Naive B cell (primary cell): ENCODE results near the gene IGSF9. TPM values are rescaled to one million over a fixed set of nuclear protein-coding genes. Genes with fewer than 3 reads are reported as not detected.

Experiments
- ATAC-seq, 2 donors: fragments of 150-1000 bp; cut with Tn5 transposase; 2 replicates each; pipeline ENCODE4 v1.10.0; 2021; ENCODE audit warnings: low read depth in 2 of 2, mild to moderate bottlenecking in 2 of 2, moderate library complexity in 2 of 2
- DNase-seq: peaks from one replicate; pipeline ENCODE4 v3.0.0; 2022
- H3K27ac Mint-ChIP-seq, 6 donors: one replicate each; pipeline ENCODE4 v1.8.0; 2020 to 2022; ENCODE audit warnings: mild to moderate bottlenecking in 6 of 6, mixed read lengths in 6 of 6, moderate library complexity in 5 of 6, inconsistent platforms in 2 of 6
- H3K27me3 Mint-ChIP-seq, 3 donors: one replicate each; pipeline ENCODE4 v1.8.0; 2021 to 2022; ENCODE audit warnings: mixed read lengths in 3 of 3, mild to moderate bottlenecking in 1 of 3
- H3K36me3 Mint-ChIP-seq, 2 donors: one replicate each; pipeline ENCODE4 v1.8.0; 2020 to 2022; ENCODE audit warnings: mixed read lengths in 2 of 2, inconsistent platforms in 1 of 2, mild to moderate bottlenecking in 1 of 2
- H3K4me1 Mint-ChIP-seq, 3 donors: one replicate each; pipeline ENCODE4 v1.8.0; 2020 to 2022; ENCODE audit warnings: mixed read lengths in 3 of 3, inconsistent platforms in 1 of 3, mild to moderate bottlenecking in 1 of 3, moderate library complexity in 1 of 3
- H3K4me3 Mint-ChIP-seq, 8 donors: one replicate each; pipeline ENCODE4 v1.8.0; 2020 to 2022; ENCODE audit warnings: mild to moderate bottlenecking in 8 of 8, mixed read lengths in 8 of 8, moderate library complexity in 8 of 8, inconsistent platforms in 2 of 8
- H3K9me3 Mint-ChIP-seq, 7 donors: one replicate each; pipeline ENCODE4 v1.8.0; 2020 to 2022; ENCODE audit warnings: mixed read lengths in 7 of 7, mild to moderate bottlenecking in 5 of 7, inconsistent platforms in 2 of 7, moderate library complexity in 1 of 7
- polyA plus RNA-seq, 6 donors: library from polyadenylated mRNA; unstranded; fragments of 300-500 nt; fragmentation: Illumina TruSeq; gene quantifications; one replicate each; pipeline ENCODE4 v1.2.3, GENCODE V29; 2021; ENCODE audit warnings: low read depth in 6 of 6

The IGSF9 gene, protein sequence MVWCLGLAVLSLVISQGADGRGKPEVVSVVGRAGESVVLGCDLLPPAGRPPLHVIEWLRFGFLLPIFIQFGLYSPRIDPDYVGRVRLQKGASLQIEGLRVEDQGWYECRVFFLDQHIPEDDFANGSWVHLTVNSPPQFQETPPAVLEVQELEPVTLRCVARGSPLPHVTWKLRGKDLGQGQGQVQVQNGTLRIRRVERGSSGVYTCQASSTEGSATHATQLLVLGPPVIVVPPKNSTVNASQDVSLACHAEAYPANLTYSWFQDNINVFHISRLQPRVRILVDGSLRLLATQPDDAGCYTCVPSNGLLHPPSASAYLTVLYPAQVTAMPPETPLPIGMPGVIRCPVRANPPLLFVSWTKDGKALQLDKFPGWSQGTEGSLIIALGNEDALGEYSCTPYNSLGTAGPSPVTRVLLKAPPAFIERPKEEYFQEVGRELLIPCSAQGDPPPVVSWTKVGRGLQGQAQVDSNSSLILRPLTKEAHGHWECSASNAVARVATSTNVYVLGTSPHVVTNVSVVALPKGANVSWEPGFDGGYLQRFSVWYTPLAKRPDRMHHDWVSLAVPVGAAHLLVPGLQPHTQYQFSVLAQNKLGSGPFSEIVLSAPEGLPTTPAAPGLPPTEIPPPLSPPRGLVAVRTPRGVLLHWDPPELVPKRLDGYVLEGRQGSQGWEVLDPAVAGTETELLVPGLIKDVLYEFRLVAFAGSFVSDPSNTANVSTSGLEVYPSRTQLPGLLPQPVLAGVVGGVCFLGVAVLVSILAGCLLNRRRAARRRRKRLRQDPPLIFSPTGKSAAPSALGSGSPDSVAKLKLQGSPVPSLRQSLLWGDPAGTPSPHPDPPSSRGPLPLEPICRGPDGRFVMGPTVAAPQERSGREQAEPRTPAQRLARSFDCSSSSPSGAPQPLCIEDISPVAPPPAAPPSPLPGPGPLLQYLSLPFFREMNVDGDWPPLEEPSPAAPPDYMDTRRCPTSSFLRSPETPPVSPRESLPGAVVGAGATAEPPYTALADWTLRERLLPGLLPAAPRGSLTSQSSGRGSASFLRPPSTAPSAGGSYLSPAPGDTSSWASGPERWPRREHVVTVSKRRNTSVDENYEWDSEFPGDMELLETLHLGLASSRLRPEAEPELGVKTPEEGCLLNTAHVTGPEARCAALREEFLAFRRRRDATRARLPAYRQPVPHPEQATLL
- under 1 TPM in 4 of 6 donors, not detected in 2; 0.16 to 0.97 (median 0.41) TPM for polyA plus RNA-seq

DNA sequence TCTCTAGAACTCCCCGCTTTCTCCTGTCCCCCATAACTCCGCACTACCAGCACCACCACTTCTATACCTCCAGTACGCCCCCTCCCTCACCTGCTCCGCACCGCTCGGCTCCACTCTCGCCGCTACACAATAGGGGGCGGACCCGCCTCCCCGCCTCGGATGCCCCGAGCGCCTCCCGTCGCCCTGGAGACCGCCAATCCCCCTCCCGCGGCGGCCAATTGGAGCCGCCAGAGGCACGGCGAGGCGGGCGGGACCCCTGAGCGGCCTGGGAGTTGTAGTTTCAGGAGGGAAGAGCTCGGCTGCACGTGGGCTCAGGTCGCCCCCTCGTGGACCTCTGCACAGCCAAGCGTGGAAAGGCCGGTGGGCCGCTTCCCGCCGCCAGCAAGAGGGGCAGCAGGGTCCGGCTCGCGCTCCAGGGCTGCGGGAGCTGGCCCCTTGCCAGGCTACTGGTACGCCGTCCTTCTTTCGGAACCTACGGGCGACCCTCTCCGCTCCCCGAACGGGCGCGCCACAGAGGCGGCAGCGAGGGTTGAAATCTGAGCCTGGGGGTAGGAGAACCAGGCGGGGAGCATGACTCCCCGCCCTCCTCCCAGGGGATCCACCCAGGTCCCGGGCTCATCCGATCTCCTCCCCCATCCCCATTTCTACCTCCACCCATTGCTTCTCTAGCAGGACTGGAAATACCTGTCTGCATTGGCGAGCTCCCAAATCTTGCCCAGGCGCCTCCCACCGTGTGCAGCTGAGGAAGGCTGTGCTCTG lies at the start of gene IGSF9:
IGSF9 (minus strand) TSS at position 131 of the 759 bp plus-strand sequence. CDS start 2,159 bp downstream, outside the sequence.
- peak within 1 kb of the TSS; percentile 32 to 92 (median 82) for H3K4me3 Mint-ChIP-seq
- peaks cover 23 to 49% (median 41%) of the 10 kb centered on the region in 3 donors for H3K27me3 Mint-ChIP-seq
- peaks cover 0 to under 1% (median 0%) of the 10 kb centered on the region in 7 donors for H3K9me3 Mint-ChIP-seq
- peaks cover 12 to 20% (median 19%) of the 10 kb centered on the region in 3 donors for H3K4me1 Mint-ChIP-seq
- peak; percentile 69 for DNase-seq
- H3K27ac Mint-ChIP-seq, result peak within 1 kb of the TSS in 5 of 6 donors; percentile 1 to 88 (median 52)
- peak; percentile 95 for ATAC-seq
- H3K36me3 Mint-ChIP-seq, result peaks cover 0 to 5% of the 10 kb centered on the region in 2 donors

DNA sequence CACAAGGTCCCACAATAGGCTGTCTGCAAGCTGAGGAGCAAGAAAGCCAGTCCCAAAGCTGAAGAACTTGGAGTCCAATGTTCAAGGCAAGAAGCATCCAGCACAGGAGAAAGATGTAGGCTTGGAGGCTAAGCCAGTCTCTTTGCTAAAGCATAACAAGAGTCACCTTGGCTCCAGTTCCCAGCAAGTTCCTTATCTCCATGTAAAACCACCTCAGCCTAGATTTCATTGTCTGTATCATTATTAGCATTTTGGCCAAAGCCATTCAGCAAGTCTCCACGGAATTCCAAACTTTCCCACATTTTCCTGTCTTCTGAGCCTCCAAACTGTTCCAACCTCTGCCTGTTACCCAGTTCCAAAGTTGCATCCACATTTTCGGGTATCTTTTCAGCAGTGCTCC lies 49.5 kb upstream of the IGSF9 start:
- DNase-seq (no peak), ATAC-seq (no peak)
- Mint-ChIP-seq H3K9me3 (no peaks in the 10 kb centered on the region), H3K4me3 (no peak overlapping the region), H3K36me3 (no peaks in the 10 kb centered on the region), H3K27me3 (peaks cover 39 to 54% (median 47%) of the 10 kb centered on the region in 3 donors), H3K27ac (no peak overlapping the region), H3K4me1 (no peaks in the 10 kb centered on the region)

DNA sequence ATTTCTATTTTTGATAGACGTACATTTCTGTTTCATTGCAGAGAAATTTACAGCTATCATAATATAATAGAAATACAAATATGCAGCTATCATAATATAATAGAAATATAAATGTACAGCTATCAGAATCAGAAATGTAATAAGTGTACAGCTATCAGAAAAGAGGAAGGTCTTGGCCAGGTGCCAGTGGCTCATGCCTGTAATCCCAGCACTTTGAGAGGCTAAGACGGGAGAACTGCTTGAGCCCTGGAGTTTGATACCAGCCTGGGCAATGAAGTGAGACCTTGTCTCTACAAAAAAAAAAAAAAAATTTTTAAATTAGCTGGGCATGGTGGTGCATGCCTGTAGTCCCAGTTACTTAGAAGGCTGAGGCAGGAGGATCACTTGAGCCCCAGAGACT lies 48.5 kb upstream of the IGSF9 start:
- H3K4me1 Mint-ChIP-seq, result no peaks in the 10 kb centered on the region
- no peak overlapping the region for H3K4me3 Mint-ChIP-seq
- H3K36me3 Mint-ChIP-seq, result no peaks in the 10 kb centered on the region
- no peaks in the 10 kb centered on the region for H3K9me3 Mint-ChIP-seq
- H3K27ac Mint-ChIP-seq, result no peak overlapping the region
- peaks cover 34 to 47% (median 46%) of the 10 kb centered on the region in 3 donors for H3K27me3 Mint-ChIP-seq
- no peak for ATAC-seq
- DNase-seq, result no peak

DNA sequence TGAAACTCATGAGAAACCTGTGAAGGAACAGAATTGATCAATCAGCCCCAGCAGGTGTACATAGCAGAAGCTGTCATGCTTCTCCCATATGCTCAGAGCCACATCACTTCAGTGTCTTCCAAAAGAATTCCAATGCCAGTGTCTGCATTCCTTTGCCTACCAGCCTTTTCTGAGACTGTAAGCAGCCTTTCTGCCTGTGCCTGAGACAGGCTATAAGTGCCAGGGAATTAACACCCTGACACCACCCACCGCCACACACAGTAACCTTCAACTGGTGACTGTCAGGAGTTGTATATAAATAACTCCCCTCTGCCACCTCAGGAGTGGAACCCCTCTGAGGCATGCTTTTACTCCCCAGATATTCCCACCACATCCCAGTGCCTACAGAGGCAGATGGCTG lies 46.7 kb upstream of the IGSF9 start:
- H3K4me1 Mint-ChIP-seq, result no peaks in the 10 kb centered on the region
- peak overlapping the region in 1 of 6 donors; percentile 44 for H3K27ac Mint-ChIP-seq
- H3K27me3 Mint-ChIP-seq, result peaks cover 23 to 57% (median 47%) of the 10 kb centered on the region in 3 donors
- no peaks in the 10 kb centered on the region for H3K36me3 Mint-ChIP-seq
- ATAC-seq (no peak), DNase-seq (no peak)
- no peaks in the 10 kb centered on the region for H3K9me3 Mint-ChIP-seq
- H3K4me3 Mint-ChIP-seq, result no peak overlapping the region

DNA sequence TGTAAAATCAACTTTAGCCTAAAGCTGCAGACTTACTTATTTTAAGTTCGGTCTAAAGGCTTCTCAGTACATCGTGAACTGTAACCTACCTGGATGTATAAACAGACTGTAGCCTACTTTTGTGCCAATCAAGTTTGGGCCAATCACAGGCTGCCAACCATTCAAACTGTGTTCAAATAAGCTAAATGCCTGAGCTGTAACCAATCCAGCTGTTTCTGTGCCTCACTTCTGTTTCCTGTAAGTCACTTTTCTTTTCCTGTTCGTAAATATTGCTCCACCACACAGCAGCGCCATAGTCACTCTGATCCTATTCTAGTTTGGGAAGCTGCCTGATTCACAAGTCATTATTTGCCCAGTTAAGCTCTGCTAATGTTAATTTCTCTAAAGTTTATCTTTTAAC lies 46.1 kb upstream of the IGSF9 start:
- H3K4me3 Mint-ChIP-seq, result peak overlapping the region in 1 of 8 donors; percentile 1
- H3K36me3 Mint-ChIP-seq, result no peaks in the 10 kb centered on the region
- DNase-seq (no peak), ATAC-seq (no peak)
- peaks cover 19 to 53% (median 42%) of the 10 kb centered on the region in 3 donors for H3K27me3 Mint-ChIP-seq
- H3K9me3 Mint-ChIP-seq, result no peaks in the 10 kb centered on the region
- H3K27ac Mint-ChIP-seq, result no peak overlapping the region
- no peaks in the 10 kb centered on the region for H3K4me1 Mint-ChIP-seq

DNA sequence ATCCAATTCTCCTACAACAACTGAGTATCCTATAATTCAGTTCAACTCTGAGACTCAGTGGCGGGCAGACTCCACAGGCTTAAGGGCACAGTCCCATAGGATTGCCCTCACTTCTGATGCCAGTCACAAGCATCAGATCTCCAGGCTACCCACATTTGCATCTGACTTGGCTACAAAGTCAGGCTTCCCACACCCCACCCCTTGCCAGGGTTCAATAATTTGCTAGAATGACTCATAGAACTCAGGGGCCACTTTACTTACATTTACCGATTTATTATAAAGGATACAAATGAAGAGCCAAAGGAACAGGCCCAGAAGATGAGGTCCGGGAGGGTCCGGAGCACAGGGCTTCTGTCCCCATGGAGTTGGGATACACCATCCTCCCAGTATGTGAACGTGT lies 44.6 kb upstream of the IGSF9 start:
- no peak overlapping the region for H3K4me3 Mint-ChIP-seq
- no peak for DNase-seq
- no peaks in the 10 kb centered on the region for H3K4me1 Mint-ChIP-seq
- H3K9me3 Mint-ChIP-seq, result no peaks in the 10 kb centered on the region
- ATAC-seq, result no peak
- peaks cover 17 to 46% (median 33%) of the 10 kb centered on the region in 3 donors for H3K27me3 Mint-ChIP-seq
- no peaks in the 10 kb centered on the region for H3K36me3 Mint-ChIP-seq
- no peak overlapping the region for H3K27ac Mint-ChIP-seq

DNA sequence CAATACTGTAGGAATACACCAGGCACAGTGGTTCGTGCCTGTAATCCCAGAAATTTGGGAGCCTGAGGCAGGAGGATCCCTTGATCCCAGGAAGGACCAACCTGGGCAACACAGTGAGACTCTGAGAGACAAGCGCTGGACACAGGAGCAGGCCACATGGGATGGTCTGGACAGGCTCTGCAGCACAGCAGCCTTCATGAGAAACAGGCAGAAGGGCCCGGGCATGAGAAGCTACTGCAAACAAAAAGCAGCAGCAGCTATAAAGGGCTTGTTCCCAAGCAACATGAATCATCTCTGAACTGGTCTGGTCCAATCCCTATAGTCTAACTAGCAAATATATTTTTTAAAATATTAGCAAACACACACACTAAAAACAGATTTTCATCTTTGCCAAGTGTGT lies 44.2 kb upstream of the IGSF9 start:
- H3K27me3 Mint-ChIP-seq, result peaks cover 15 to 44% (median 31%) of the 10 kb centered on the region in 3 donors

DNA sequence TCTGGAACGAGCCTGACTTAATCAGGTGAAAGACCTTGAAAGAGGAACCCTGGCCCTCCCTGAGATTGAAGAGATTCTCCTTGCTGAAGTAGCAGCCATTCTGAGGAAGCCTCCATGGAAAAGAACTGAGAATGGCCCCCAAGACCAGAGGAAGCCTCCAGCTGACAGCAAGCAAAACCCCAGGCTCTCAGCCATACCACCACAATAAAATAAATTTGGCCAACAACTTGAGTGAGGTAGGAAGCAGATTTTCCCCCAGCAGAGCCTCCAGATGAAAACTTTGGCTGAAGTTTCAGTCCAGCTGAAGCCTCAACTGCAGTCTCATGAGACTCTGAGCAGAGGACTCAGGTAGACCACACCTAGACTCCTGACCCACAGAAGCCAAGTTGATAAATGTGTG lies 42.6 kb upstream of the IGSF9 start:
- Mint-ChIP-seq H3K36me3 (no peaks in the 10 kb centered on the region), H3K9me3 (no peaks in the 10 kb centered on the region), H3K4me3 (no peak overlapping the region), H3K4me1 (no peaks in the 10 kb centered on the region), H3K27me3 (peaks cover 15 to 46% (median 28%) of the 10 kb centered on the region in 3 donors), H3K27ac (no peak overlapping the region)
- no peak for ATAC-seq
- no peak for DNase-seq

More for the DNA sequence above, 44.2 kb upstream of the IGSF9 start:
- Mint-ChIP-seq H3K27ac (no peak overlapping the region), H3K9me3 (no peaks in the 10 kb centered on the region), H3K4me3 (no peak overlapping the region), H3K36me3 (no peaks in the 10 kb centered on the region), H3K4me1 (no peaks in the 10 kb centered on the region)
- ATAC-seq (no peak), DNase-seq (no peak)

DNA sequence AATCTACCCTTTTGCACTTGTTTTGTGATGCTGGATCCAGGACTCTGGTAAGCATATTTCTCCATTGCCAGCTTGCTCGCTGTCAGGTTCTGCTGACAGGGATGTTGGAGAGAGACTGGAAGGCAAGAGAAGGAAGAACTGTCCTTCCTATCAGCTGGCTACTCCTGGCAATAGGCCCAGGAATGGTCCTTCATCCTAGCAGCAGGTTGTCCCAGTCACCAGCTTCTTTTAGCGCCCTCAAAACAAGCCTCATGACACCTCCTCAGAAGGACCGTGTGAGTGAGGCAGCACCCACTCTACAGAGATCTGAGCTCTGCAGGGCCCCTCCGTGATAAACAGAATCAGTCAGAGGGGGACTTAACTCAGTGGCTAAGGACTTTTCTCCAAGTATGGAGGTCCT lies 41.8 kb upstream of the IGSF9 start:
- Mint-ChIP-seq H3K4me3 (no peak overlapping the region), H3K9me3 (peaks cover 0 to 3% (median 0%) of the 10 kb centered on the region in 7 donors), H3K4me1 (no peaks in the 10 kb centered on the region), H3K27me3 (peaks cover 18 to 42% (median 29%) of the 10 kb centered on the region in 3 donors), H3K36me3 (peaks cover 0 to 4% of the 10 kb centered on the region in 2 donors), H3K27ac (no peak overlapping the region)
- DNase-seq, result no peak
- ATAC-seq, result no peak

DNA sequence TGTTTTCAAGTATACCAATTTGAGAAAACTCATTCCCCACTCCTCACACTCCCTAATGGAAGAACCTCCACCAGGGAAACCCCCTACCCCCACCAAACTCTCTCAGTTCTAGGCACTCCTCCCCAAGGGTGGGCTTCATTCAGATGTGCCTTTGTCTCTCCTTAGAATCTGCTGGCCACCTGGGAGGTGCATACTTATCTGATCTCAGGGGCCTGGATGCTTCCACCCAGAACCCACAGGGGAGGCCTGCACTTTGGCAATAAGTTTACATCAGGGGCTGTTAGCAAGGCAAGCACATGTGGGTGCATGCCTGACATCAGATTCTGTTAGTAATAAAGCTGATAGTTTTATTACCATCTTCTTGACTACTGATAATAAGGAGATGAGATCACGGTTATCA lies 41.1 kb upstream of the IGSF9 start:
- DNase-seq (no peak), ATAC-seq (no peak)
- Mint-ChIP-seq H3K4me3 (peak overlapping the region in 1 of 8 donors; percentile 4), H3K9me3 (peaks cover 0 to 6% (median 0%) of the 10 kb centered on the region in 7 donors), H3K27ac (no peak overlapping the region), H3K27me3 (peaks cover 22 to 45% (median 31%) of the 10 kb centered on the region in 3 donors), H3K4me1 (peaks cover 0 to 3% (median 0%) of the 10 kb centered on the region in 3 donors), H3K36me3 (peaks cover 0 to 10% of the 10 kb centered on the region in 2 donors)

DNA sequence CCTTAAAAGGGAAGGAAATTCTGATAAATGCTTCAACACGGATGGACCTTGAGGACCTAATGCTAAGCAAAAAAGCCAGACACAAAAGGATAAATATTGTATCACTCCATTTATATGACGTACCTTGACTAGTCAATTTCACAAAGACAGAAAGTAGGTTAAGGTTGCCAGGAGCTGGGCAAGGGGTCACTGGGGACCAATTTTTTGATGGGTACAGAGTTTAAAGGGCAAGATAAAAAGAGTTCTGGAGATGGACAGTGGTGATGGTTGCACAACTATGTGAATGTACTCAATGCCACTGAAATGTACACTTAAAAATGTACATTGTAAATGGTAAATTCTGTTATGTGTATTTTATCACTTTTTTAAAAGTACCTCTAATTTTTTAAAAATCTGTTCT lies 40.7 kb upstream of the IGSF9 start:
- DNase-seq, result no peak
- no peak overlapping the region for H3K4me3 Mint-ChIP-seq
- no peak overlapping the region for H3K27ac Mint-ChIP-seq
- peaks cover 19 to 45% (median 33%) of the 10 kb centered on the region in 3 donors for H3K27me3 Mint-ChIP-seq
- H3K9me3 Mint-ChIP-seq, result peaks cover 0 to 6% (median 0%) of the 10 kb centered on the region in 7 donors
- no peak for ATAC-seq
- peaks cover 0 to 3% (median 0%) of the 10 kb centered on the region in 3 donors for H3K4me1 Mint-ChIP-seq
- H3K36me3 Mint-ChIP-seq, result peaks cover 0 to 10% of the 10 kb centered on the region in 2 donors

DNA sequence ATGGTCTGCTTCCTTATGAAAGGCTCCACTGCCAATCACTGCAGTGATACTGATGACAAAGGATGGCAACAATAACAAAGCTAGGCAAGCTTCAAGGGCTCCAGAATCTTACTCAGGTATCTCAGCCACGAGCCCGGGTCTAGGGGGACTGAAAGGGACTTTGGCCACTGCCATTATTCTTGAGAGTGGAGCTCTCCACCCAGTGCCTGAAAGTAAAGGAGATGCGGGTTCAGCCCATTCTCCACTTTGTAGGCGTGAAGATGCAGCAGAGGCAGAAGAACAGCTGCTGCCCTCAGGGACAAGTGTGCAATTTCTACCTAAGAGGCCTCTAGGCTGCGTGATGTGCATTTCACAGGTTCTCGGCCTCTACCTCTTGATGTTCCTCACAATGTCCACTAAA lies 40.1 kb upstream of the IGSF9 start:
- Mint-ChIP-seq H3K36me3 (peaks cover 0 to 10% of the 10 kb centered on the region in 2 donors), H3K4me3 (no peak overlapping the region), H3K27me3 (peaks cover 23 to 50% (median 39%) of the 10 kb centered on the region in 3 donors), H3K27ac (no peak overlapping the region), H3K9me3 (peaks cover 0 to 6% (median 0%) of the 10 kb centered on the region in 7 donors), H3K4me1 (peaks cover 0 to 3% (median 0%) of the 10 kb centered on the region in 3 donors)
- ATAC-seq, result no peak
- DNase-seq, result no peak
